ENCODE measurements around the gene THOC5.

THOC5 gene

DNA sequence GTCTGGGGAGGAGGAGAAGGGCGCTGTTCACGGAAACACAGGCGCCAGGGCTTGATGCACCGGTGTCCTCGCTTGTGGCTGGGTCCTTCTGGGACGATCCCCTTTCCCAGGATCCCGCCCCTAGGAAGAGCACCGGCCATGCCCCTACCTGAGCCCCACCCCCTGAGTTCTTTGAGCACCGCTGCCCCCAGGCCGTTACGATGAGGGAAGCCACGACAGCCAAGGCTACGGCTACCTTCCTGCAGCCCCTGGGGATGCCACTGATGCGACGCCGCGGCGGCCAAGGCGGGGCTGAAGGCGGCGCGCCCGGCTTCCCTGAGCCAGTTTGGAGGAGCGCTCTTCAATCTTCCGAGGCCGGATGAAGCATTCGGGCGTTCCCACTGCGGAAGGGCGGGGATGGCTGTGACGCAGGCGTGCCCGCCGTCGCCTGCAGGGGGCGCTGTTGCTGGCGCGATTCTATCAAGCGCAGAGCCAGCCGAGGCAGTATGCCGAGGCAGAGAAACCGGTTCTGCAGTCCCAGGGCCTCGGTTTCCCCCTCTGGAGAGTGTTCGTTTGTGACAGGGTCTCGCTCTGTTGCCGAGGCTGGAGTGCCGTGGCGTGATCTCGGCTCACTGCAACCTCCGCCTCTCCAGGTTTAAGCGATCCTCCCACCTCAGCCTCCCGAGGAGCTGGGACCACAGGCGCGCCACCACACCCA is 83.2 kb downstream of the THOC5 start:
- no peak for DNase-seq

DNA sequence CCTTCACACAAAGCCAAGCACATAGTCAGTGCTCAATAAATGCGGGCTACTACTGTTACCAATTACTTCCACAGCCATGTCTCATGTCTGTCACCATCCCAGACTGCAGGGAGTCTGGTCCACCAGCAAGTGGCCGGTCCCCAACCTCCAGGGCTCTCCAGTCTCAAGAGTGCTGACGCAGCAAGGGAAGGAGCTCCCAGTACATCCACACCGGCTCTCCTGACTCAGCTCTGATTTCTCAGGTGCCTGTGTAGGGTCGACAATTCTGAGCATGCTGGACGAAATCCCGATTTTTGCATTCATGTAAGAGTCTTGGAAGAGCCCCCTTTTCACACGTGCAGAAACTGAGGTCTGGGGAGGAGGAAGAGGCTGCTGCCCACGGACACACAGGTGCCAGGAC is 83.8 kb downstream of the THOC5 start:
- no peak for DNase-seq

DNA sequence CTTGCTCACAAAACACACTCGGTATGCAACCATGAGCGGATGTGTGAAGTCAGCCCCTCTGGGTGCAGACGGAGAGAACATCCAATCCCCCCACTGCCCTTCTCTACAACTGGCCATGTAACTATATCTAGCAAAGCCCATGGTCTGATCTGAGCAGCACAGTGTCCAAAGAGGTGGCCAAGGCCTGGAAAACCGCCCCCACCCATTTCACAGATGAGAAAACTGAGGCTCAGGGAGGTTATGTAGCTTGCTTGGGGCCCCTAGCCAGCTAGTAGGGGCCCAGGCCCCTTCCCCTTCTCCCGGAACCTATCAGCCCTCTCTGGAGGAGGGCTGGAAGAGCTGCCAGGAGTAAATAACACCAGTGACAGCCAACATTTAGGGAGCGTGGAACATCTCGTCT is 89.0 kb downstream of the THOC5 start:
- DNase-seq = no peak

DNA sequence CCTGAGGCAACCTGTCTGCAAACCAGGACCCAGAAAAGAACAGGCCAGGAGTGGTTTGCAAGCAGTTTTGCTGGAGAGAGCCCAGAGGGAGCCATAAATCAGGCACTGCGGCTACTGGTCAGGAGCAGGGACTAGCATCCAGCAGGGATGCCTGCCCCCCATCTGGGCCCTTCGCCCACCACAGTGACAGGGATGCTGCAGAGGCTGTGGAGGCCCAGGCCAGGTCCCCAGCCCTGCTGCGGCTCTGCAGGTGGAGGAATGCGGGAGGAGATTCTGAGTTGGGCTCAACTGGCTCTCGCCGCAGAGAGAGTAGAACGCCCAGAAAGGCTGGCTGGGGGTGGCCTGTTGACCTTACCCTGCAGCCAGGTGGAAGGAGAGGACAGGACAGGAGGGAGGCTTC is 89.9 kb downstream of the THOC5 start:
- DNase-seq = no peak

DNA sequence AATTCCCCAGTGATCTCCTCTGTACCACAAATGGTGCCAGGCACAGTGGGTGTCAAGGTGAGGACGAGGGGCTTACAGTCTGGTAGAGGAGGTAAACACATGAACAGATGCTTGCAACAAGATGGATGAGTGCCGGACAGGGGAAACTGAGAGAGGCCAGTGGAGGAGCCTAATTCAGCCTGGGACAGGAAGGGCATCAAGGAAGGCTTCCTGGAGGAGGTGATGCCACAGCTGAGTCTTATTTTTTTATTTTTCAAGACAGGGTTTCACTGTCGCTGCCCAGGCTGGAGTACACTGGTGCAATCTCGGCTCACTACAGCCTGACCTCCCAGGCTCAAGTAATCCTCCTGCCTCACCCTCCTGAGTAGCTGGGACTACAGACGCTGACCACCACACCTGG is 92.3 kb downstream of the THOC5 start:
- DNase-seq = no peak

DNA sequence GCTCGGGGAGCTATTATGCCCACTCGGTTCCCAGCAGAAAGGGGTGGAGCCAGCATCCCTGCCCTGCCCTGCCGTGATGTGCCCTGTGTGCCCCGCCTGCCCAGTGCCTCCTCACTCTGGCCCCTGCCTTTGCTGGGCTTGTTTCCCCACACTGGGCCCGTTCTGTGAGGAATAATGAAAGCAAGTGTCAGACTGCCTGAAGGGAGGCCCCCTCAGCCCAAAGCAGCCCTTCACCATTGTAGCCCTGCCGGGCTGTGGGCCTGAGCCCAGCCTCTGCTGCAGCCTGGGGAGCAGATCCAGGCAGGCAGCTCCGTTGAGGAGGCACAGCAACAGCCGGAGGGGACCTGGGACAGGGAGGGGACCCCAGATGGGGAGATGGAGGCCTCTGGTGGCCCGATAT is 93.8 kb downstream of the THOC5 start:
- DNase-seq = no peak

DNA sequence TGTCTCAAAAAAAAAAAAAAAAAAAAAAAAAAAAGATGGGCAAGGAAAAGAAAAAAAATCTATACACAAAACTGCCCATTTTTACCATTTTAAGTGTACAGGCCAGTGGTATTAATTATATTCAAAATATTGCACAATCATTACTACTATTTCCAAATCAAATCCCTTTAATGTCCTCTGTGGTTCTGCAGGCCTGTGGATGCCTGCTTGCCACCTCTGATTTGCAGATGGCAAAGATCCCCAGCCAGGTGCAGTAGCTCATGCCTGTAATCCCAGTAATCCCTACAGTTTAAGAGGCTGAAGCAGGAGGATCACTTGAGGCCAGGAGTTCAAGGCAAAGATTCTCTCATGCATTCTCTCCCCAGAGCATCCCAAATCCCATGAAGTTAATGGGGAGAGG is 95.0 kb downstream of the THOC5 start:
- DNase-seq = no peak

DNA sequence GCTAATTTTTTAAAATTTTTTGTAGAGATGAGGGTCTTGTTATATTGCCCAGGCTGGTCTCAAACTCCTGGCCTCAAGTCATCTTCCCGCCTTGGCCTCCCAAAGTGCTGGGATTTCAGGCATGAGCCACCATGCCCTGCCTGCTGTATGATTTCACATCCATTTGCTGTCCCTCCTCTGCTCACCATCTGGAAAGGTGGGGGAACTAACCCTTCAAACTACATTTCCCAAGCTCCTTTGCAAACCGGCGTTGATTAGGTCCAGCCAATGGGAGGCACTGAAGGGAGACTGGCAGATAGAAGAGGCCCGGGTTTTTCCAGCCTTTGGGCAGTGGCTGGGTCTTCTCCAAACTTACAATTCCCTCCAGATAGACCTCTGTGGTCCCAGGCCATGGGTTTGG is 95.8 kb downstream of the THOC5 start:
- no peak for DNase-seq

DNA sequence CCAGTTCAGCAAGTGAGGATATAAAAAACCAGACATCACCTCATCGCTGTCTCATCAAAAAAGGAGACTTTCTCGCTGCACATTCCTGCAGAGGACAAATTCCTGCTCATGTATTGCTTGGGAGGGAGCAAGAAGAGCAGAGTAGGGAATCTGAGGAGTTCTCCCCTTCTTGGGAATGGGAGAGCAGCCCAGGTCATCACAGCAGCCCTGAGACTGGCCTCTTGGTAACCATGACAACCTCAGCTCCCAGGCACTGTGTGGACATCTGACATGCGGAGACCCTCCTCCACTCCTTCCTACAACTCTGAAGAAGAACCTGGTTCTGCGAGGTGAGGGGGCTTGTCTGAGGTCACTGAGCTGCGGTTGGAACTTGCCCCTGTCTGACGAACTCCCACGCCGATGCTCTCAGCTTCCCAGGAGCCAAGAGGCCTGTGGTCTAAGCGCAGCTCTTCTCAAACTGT is 97.3 kb downstream of the THOC5 start:
- no peak for DNase-seq
